Liver (tissue), 3 donors: Measurements from ENCODE around the gene HPN.
"Not testable (repeated sequence)": the region's sequence is repeated elsewhere in the genome, so short reads cannot be mapped to it uniquely, and the experiment has no call there.

ENCODE experiments used
- ATF3 ChIP-seq: IDR thresholded peaks from 2 replicates; pipeline ENCODE4 v1.6.1; 2016; ENCODE audit warnings: antibody characterized with exemption
- CTCF ChIP-seq: fragments of 150-350 bp; IDR thresholded peaks from 2 replicates; pipeline ENCODE4 v1.5.1; 2017; ENCODE audit warnings: improper control_type of control experiment, low read depth, low read length; ENCODE audit not compliant: missing input control
- GABPA ChIP-seq, 2 donors: IDR thresholded peaks in 1 of 2; conservative IDR thresholded peaks in 1 of 2; 2 replicates each; pipeline ENCODE4 v1.6.1; 2016; ENCODE audit warnings: antibody characterized with exemption in 2 of 2, mild to moderate bottlenecking in 1 of 2, moderate library complexity in 1 of 2
- RAD21 ChIP-seq, 2 donors: IDR thresholded peaks; 2 replicates each; pipeline ENCODE4 v1.6.1; 2016; ENCODE audit warnings: antibody characterized with exemption in 2 of 2, mild to moderate bottlenecking in 2 of 2
- RXRA ChIP-seq, 2 donors: IDR thresholded peaks; 2 replicates each; pipeline ENCODE4 v1.6.1; 2017 to 2018; ENCODE audit warnings: antibody characterized with exemption in 2 of 2, mild to moderate bottlenecking in 1 of 2
- YY1 ChIP-seq: IDR thresholded peaks from 2 replicates; pipeline ENCODE4 v1.6.1; 2016; ENCODE audit warnings: antibody characterized with exemption, mild to moderate bottlenecking
- donor health status: healthy.
- donor health status: healthy.

GRCh38 chr19:34998224-34998623 is 43.3 kb upstream of the HPN start:
- TF ChIP-seq CTCF; GABPA (IDR thresholded peaks at IDR 0.05 in 1 of 2, conservative IDR thresholded peaks at IDR 0.05 in 1 of 2); YY1; ATF3; RAD21 (IDR thresholded peaks at IDR 0.05); RXRA (IDR thresholded peaks at IDR 0.05): not testable (repeated sequence)
